ENCODE measurements around the gene PHYH.

PHYH gene

DNA sequence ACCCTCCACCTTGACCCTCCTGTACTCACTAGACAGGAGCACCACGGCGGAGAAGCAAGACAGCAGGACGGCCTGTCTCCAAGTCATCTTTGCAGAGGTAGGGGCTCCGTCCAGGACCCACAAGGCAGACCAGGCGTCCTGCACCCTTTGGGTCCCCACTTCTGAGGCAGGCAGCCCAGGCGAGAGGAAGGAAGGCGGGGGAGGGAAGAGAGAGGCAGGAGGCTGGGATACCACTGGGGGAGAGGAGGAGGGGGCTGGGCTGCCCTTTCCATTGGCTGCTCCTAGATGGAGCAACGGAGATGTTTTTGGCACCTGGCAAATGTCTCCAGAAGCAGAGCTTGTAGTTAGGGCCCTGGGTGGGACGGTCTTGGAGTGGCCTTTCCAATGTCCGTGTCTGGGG lies 65.7 kb downstream of the PHYH start, which contains the start of gene UCMA:
Gene UCMA, minus strand, starts transcription at position 203 of the 400 bp plus-strand sequence. Its CDS starts 116 bp downstream, at position 87.
- DNase-seq (ENCODE audit: extremely low read depth, low read depth): no peak
- TF ChIP-seq, protein P1, sequence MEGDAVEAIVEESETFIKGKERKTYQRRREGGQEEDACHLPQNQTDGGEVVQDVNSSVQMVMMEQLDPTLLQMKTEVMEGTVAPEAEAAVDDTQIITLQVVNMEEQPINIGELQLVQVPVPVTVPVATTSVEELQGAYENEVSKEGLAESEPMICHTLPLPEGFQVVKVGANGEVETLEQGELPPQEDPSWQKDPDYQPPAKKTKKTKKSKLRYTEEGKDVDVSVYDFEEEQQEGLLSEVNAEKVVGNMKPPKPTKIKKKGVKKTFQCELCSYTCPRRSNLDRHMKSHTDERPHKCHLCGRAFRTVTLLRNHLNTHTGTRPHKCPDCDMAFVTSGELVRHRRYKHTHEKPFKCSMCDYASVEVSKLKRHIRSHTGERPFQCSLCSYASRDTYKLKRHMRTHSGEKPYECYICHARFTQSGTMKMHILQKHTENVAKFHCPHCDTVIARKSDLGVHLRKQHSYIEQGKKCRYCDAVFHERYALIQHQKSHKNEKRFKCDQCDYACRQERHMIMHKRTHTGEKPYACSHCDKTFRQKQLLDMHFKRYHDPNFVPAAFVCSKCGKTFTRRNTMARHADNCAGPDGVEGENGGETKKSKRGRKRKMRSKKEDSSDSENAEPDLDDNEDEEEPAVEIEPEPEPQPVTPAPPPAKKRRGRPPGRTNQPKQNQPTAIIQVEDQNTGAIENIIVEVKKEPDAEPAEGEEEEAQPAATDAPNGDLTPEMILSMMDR (IDR thresholded peaks at IDR 0.05; ENCODE audit: low read depth, low read length): no peak

DNA sequence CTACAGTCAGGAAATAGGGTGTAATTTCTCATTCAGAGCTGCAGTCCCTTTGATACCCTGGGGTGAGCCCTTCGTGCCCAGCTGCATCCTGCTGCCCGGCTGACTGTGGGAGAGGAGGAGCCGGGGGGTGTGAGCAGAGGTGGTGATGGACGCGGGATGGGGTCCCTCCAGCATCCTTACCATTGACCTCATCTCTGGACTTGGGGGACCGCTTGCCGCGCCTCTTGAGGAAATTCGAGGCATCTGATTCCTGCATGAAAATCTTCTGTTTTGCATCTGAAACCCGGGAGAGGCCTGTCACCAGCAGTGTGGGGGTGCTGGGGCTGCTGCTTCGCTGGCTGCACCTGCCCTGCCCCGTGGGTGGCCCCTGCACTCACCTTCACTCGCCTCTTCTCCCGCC lies 66.5 kb downstream of the PHYH start:
- no peak for DNase-seq (ENCODE audit: extremely low read depth, low read depth)
- TF ChIP-seq, protein P1 (IDR thresholded peaks at IDR 0.05; ENCODE audit: low read depth, low read length): no peak

DNA sequence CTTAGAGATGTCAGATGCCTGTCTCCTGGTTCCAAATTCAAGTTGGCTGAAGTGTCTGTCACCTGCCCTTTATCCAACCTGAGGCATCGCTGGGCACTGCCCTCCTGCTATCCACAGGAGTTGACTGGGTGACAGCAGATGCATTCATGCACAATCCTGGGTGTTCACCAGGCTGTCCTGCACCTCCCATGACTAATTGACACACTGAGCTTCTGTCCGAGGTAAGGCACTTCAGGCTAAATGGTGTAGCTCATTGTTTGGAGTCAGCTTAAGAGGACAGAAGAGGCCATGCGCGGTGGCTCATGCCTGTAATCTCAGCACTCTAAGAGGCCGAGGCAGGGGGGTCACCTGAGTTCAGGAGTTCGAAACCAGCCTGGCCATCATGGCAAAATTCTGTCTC lies 68.1 kb downstream of the PHYH start:
- DNase-seq (ENCODE audit: extremely low read depth, low read depth): no peak
- TF ChIP-seq, protein P1 (IDR thresholded peaks at IDR 0.05; ENCODE audit: low read depth, low read length): no peak

DNA sequence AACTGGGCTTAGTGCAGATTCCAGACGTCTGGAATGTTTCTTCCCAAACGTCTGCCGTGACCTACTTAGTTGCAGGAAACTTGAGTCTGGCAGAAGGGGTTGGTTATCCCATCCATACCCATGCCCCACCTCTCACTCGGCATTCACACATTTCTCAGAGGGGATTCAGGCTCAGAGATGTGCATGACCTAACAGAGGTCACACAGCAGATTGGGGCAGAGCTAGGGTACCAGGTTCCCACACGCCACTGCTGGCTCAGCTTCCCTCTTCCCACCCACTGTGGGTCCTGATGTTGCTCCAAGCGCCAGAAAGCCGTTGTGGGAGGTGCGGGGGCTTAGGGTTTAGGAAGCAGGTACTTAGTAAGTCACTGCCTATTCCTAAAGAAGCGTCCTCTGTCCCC lies 68.7 kb downstream of the PHYH start:
- DNase-seq (ENCODE audit: extremely low read depth, low read depth): no peak
- TF ChIP-seq, protein P1 (IDR thresholded peaks at IDR 0.05; ENCODE audit: low read depth, low read length): no peak

Measured in AG09319 (cell line).